Erythroblast (primary cell): ENCODE results near the gene CIB2.

Source experiments
- GATA1 ChIP-seq: IDR thresholded peaks from 2 replicates; pipeline ENCODE4 v1.6.1; 2011; ENCODE audit warnings: low read depth, mild to moderate bottlenecking, control low read depth, low read length, moderate library complexity
- POLR2A ChIP-seq: IDR thresholded peaks from 2 replicates; pipeline ENCODE4 v1.6.1; 2011; ENCODE audit warnings: mild to moderate bottlenecking, low read length

- TF ChIP-seq POLR2A = no peak
- no peak for TF ChIP-seq GATA1
Measured at GRCh38 chr15:78102741-78103140, 28.5 kb downstream of the CIB2 start.
